HEK293T (cell line): ENCODE data around the gene EPB41L2.

Source experiments
- BHLHE40 ChIP-seq: fragments of 450-650 bp; IDR thresholded peaks from 2 replicates; pipeline ENCODE4 v1.6.1; 2016; ENCODE audit warnings: mild to moderate bottlenecking, moderate library complexity, borderline replicate concordance
- FOXK2 ChIP-seq: fragments of 450-650 bp; IDR thresholded peaks from 2 replicates; pipeline ENCODE4 v1.6.1; 2016; ENCODE audit warnings: mild to moderate bottlenecking
- SP1 ChIP-seq: fragments of 450-650 bp; IDR thresholded peaks from 2 replicates; pipeline ENCODE4 v1.6.1; 2017
- SUZ12 ChIP-seq: fragments of 450-650 bp; IDR thresholded peaks from 2 replicates; pipeline ENCODE4 v1.6.1; 2016; ENCODE audit warnings: mild to moderate bottlenecking
- TARDBP ChIP-seq: fragments of 450-650 bp; IDR thresholded peaks from 2 replicates; pipeline ENCODE4 v1.6.1; 2016
- ZNF384 ChIP-seq: fragments of 450-650 bp; IDR thresholded peaks from 2 replicates; pipeline ENCODE4 v1.6.1; 2016

- TF ChIP-seq TARDBP (no peak), ZNF384 (no peak), BHLHE40 (no peak), FOXK2 (no peak), SP1 (no peak), SUZ12 (no peak)
Measured at GRCh38 chr6:130862370-130862769, 200.7 kb downstream of the EPB41L2 start.
